HG03097 (cell line): Measurements from ENCODE around the gene MOV10L1.
"Not testable (repeated sequence)": the region's sequence is repeated elsewhere in the genome, so short reads cannot be mapped to it uniquely, and the experiment has no call there.

Experiments
- ATAC-seq: cut with Tn5 transposase; IDR thresholded peaks from one replicate; pipeline ENCODE4 v1.9.1; 2021; ENCODE audit not compliant: unreplicated experiment, low FRiP score

MOV10L1 gene

DNA sequence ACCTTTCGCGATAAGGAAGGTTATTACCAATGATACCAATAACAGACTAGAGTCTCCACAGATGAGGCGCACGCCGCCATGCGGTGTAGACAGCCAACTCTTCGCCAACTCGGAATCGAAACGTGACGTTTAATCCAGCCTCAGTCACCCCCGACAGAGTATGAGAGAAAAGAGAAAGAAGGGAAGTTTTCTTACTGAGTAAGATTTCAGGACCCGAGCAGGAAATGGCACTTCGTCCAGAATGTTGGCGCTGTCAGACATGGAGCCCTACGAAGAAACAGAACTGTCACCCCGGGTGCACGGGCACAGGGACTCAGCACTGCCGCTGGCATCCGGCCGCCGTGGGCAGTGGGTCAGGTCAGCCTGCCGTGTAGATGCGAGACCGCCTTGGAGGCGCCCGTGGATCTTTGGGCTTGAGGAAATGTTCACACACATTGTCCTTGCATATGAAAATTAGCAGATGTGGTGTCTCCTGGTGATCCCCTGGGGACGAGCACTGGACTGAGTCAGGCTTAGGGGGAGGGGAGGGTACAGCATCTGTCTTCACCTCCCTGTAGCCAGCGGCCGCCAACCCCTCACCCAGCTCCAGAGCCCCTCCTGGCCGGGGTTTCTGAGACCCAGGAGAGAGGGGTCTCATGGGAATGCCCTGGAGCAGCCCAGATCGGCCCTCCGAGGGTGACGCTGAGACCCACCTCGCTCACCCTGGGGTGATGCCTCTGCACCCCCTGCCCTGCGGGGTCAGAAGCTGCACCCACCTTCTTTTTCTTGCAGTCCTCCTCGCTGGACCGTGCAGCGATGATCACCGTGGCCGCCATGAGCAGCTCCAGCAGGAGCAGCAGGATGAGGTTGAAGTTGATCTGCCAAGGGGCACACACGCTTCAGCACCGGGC is 12.9 kb upstream of the MOV10L1 start:
- ATAC-seq = no peak

DNA sequence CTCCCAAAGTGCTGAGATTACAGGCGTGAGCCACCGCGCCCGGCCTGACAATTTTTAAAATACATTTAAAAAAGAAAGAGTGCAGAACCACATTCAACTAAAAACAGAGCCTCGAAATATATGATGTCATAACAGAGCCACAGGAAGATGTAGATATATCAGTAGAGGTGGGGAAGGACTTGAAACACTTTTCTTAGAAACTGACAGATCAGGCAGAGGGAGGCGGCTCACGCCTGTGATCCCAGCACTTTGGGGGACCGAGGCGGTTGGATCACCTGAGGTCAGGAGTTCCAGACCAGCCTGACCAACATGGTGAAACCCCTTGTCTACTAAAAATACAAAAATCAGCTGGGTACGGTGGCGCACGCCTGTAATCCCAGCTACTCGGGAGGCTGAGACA is 11.6 kb upstream of the MOV10L1 start:
- no peak for ATAC-seq

DNA sequence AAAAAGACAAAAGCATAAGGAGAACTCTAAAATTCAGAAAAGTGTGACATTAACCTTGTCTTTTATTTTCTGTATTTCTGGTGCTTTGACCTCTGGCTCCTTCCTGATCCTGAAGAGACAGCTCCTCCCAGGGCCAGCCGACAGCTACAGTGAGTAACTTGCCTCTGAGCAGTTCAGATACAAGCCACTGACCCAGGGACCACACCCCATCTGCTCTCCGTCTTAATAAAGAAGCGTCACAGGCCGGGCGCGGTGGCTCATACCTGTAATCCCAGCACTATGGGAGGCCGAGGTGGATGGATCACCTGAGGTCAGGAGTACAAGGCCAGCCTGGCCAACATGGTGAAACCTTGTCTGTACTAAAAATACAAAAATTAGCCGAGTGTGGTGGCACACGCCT is 11.0 kb upstream of the MOV10L1 start:
- ATAC-seq = no peak

DNA sequence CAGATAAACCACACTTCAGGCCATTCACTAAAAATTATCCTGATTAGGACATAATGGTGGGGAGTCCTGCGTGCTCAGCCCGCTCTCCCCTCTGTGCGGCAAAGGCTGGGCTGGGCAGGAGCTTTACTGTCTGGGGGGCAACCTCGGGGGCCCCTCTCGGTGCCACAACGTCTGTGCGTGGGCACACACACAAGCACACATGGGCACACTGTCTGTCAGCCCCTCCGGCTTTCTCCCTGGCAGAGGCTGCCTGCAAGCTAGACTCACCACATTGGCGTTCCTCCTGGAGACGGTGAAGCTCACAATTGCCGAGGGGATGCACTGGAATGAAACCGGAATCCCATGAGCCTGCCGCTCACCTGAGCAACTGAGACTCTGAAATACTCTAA is 9.7 kb upstream of the MOV10L1 start:
- no peak for ATAC-seq

DNA sequence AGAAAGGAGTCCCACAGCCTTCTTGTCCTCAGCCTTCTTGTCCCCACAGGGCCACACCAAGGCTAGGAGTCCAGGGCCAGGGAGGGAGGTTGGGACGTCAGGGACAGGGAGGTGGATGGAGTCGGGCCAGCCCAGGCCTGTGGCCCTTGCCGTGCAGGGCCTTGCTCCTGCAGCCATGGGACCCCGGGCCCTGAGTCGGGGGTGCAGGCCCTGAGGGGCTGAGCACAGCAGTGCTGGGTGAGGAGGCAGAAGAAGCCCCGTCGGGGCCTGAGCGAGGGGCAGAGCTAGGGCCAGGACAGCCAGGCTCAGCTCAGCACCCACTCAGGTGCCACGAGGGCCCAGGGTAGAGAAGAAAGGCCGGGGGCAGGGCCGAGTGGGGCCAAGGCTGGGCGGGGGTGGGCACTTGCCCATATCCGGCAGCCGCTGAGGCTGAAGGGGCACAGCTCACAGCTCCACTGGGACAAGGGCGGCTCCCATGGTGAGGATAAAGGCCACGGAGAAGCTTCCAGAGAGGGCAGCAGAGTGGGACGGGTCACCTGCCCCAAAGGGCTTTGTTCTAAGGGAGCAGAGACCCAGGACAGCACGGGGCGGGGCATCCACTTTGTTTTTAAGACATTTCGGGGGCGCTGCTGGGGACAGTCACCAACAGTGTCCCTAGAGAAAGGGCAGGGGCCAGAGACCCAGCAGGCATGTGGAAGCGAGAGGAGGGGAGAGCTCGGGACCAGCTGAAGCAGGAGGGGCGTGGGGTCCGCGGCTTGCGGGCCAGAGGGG is 8.2 kb upstream of the MOV10L1 start:
- no peak for ATAC-seq

DNA sequence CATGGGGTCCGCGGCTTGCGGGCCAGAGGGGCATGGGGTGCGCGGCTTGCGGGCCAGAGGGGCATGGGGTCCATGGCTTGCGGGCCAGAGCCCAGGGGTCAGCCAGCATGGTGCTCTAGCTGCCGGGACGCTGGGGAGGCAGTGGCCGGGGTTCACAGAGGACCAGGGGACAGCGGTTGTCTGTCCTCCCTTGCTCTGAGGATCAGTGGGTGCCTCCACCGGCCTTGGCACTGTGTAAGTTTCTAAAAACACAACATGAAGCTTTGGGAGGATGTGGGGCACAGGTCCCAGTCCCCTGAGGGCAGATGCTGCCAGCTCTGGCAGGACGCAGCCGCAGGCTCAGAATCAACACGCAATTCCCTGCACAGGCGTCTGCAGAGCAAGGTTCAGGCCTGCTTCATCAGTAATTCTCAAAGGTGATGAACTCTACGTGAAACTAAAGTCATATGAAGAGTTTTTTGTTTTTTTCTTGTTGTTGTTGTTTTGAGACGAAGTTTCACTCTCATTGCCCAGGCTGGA is 7.5 kb upstream of the MOV10L1 start:
- ATAC-seq = no peak

DNA sequence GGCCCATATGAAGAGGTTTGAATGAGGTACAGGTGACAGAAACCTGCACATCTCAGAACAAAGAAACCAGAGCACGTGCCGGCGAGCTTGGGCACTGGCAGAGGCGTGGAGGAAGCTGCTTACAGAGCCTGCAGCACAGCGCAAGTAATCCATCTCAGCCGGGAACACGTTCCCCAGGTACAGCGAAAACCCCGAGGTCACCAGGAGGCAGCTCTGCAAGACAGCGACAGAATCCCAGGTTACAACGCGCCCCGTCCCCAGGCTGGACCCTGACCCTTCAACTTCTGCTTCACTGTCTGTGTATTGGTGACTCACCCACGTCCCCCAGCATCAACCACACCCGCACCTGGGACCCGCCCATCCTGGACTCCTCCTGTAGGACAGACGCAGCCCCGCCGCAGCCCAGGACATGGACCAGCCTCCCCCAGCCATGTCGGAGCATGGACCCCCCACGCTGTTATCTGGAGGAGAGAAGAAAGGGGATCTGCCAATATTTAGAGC is 6.8 kb upstream of the MOV10L1 start:
- ATAC-seq = no peak

DNA sequence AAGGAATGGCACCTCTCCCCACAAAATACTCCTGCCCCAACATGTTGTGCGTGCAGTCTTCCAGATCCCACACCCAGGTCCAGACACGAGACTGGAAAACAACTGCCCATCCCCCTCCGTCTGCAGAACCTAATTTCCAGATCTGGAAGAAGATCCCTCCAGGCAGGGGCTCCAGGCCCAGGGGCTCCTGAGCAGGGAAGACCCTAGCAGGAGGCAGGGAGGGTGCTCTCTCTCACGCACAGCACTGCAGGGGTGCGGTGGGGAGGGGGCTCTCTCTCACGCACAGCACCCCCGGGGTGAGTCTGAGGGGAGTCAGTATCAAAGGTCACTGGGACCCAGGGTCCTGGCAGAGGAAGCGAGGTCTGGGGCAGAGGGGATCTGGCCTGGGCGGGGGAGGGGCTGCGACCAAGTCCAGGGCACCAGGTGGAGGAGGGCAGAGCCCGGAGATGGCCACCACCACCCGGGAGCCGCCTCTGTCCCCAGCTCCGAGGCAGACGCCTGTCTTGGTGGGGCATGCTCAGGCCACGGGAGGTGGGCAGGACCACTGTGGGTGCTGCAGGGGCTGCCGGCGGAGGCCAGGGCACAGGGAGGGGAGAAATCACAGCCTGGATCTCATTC is 6.2 kb upstream of the MOV10L1 start:
- no peak for ATAC-seq

DNA sequence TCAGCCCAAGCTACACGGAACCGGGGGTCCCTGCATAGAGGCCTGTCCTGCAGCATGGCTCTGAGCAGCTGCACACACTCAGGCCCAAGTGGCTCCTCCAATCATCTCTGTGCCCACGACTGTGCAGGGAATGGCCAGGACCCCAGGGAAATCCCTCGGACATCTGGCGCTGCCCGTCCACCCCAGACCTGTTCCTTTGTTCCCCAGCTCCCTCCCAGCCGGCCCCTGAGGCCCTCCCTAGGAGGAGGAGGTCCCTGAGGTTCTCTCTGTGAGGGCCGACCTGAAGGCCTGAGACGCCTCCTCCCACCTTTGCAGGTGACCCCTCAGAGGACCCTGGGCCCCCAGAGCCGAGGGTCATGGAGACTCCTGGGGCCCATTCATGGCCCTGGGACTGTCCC is 5.7 kb upstream of the MOV10L1 start:
- ATAC-seq = no peak

DNA sequence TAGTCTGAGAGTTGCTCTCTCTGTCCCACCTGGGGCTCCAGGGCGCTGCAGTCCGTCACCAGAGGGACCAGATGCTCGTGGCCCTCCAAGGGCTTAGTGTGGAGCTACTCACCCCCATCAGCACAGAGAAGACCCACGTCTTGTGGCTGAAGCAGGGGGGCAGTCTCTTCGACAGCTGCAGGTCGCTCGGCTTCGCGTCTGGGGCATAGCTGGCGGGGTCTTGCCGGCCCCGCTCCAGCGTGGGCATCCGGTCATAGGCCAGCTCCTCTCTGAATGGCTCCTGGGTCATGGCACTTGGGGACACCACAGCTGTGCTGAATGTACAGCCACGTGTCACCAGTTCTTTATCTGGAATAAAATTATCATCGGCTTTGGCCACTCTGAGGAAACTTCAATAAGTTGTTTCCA is 5.2 kb upstream of the MOV10L1 start:
- no peak for ATAC-seq

DNA sequence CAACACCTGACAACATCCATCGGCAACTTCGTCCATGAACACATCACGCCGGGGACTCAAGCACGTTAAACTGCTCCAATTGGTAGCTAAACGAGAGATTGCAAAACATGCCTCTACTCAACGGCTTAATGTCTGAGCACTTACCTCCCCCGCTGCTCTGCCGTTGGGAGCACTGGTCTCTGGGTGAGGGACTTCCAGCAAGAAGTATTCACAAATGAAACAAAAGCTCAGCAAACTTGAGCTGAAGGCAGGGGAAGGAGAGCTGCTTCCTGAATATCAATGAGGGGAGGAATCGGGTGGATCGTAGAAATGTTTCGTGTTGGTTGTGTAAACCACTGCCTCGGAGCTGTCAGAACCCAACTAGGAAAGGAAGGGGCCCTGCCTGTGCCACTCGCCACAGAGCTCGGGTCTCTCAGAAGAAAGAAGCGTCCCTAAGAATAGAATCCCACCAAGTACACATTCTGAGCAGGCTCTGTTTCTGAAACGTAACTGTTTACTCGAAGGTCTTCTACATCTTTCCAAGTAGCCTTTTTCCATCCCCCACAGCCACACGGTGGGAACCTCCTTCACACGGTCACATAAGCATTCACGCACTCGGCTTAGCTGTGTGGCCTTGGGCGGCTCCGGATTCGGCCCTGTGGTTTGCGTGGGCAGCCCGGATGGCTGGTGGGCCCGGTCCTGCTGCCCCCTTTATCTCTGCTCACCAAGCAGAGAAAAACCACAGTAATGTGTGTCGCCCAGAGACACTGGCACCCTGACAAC is 4.4 kb upstream of the MOV10L1 start, which contains the start of gene MLC1:
Gene MLC1 (minus strand): TSS at position 216 of the 762 bp plus-strand sequence. CDS start 524 bp downstream, outside the sequence.
- ATAC-seq = no peak

DNA sequence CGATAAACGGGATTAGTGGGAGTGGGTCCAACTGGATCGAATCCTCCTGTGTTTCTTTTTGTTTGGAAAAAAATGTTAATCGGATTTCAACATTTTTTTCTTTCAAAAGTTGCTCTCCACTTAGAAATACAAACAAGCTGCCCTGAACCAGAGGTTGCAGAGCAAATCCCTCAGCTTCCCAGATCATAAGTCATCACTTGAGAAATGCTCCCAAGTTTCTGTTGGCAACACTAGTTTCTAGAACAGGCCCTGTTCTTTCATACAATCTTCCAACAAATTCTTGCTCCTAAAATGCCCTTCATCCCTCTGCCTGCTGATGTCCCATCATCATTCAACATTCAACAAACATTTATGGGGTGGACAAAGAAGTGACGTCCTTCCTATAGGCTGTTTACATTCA is 3.3 kb upstream of the MOV10L1 start:
- no peak for ATAC-seq

DNA sequence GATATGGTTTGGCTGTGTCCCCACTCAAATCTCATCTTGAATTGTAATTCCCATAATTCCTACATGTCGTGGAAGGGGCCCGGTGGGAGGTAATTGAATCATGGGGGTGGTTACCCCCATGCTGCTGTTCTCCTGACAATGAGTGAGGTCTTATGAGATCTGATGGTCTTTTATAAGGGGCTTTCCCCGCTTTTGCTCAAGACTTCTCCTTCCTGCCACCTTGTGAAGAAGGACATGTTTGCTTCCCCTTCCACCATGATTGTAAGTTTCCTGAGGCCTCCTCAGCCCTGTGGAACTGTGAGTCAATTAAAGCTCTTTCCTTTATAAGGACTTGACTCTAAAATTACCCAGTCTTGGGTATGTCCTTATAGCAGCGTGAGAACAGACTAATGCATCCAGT is 2.8 kb upstream of the MOV10L1 start:
- ATAC-seq = not testable (repeated sequence)

DNA sequence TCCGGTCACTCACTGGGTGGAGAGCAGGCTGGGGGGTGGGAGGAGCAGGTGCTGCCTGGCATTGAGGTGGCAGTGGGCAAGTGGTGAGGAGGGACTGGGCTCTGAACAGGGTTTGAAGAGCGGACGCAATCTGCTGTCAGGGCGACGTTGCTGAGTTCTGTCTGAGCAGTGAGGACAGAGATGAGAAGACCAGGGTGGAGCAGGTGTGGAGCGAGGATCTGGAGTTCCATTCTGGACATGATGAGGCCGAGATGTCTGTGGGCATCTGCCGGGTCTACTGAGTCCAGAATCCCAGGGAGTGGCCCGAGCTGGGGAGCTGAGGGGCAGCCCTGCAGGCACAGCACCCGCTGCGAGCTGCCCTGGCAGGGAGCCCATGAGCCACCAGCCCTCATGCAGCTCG is 2.2 kb upstream of the MOV10L1 start:
- ATAC-seq = no peak

DNA sequence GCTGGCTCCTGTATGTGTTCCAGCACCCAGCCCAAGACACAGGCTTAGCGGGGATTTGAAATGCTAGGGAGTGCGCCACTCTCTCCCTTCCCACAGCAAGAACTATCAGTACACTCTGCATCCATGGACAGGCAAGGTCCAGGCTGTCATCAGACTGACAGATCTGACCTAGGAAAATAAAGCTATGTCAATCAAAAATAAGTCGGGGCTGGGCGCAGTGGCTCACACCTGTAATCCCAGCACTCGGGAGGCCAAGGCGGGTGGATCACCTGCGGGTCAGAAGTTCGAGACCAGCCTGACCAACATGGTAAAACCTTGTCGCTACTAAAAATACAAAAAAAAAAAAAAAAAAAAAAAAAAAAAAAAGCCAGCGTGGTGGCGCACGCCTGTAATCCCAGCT is 1.7 kb upstream of the MOV10L1 start:
- ATAC-seq = no peak

DNA sequence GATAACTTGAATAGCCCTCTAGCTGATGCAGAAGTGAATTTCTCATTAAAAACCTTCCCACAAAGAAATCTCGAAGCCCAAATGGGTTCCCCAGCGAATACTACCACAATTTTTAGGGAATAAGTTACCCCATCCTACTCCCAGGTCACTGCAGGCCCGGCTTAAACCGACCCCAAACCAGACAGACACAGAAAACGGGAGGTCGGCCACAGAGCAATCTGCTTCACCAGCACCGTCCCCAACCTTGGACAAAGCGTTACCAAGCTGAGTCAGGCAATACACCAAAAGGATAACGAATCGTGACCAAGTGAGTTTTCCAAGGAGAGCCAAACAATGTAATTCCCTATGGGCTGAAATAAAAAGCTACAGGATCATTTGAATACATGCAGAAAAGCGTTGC is 575 bp upstream of the MOV10L1 start:
- no peak for ATAC-seq

DNA sequence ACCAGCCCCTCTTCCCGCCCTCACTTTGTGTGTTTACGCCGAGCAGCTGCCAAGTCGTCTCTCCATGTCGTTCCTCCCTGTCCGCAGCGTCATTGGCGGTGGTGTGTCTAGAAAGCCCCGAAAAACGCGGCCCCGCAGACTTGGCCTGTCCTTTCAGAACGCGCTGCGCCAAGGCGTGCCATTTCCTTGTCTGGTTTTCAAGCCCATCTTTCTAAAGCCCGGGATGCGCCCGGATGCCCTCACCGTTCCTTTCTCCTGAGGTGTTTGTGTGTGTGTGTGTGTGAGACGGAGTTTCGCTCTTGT is 557 bp downstream of the MOV10L1 start:
- ATAC-seq = no peak

DNA sequence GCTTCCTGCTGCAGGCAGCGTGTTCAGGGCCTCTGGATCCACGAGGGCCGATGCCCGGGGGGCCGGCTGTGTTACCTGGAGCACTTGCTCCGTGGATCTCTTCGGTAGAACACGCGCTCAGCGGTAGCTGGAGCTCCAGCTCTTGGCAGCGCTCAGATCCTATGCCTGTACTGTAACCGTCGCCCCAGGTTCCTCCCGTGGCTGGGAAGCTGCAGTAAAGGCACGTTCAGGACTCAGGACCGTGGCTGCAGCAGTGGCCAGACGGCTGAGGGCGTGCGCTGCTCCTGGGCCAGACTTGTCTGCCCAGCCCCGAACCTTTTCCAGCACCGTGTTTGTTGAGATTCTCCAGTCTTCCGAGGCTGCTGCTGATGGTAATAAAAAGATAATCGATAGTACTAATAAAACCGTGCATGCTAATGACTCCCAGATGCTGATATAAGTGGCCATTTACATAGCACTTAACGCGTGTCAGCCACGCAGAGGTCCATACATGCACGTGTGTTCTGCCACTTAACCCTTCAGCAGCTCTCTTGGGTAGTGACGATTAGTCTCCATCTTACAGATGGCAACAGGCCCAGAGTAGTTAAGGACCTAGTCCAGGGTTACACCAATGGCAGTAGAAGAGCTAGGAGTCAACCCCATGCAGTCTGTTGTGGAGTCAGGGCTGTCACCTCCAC is 1.4 kb downstream of the MOV10L1 start:
- ATAC-seq = no peak

DNA sequence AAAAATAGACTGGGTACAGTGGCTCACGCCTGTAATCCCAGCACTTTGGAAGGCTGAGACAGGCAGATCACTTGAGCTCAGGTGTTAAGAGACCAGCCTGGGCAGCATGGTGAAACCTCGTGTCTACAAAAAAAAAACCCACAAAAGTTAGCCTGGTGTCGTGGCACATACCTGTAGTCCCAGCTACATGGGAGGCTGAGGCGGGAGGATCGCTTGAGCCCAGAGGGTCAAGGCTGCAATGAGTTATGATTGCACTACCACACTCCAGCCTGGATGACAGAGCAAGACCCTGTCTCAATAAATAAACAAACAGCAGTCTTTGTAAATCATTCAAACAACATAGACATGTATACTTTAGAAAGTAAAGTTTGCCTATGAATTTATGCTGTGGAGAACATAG is 2.5 kb downstream of the MOV10L1 start:
- no peak for ATAC-seq

DNA sequence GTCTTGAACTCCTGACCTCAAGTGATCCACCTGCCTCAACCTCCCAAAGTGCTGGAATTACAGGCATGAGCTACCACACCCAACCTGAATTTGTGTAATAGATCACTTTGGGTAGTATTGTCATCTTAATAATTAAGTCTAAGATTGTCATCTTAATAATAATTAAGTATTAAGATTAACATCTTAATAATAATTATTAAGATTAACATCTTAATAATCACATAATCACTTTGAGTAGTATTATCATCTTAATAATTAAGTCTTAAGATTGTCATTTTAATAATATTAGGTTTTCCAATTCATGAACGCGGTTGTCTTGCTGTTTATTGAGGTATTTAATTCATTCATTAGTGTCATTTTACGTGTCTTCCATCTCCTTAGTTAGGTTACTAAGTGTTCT is 8.2 kb downstream of the MOV10L1 start:
- ATAC-seq = no peak
